GM19395 (cell line): ENCODE results near the gene FNDC3B.
"Not testable (repeated sequence)": the region's sequence is repeated elsewhere in the genome, so short reads cannot be mapped to it uniquely, and the experiment has no call there.

Source experiments
- ATAC-seq: cut with Tn5 transposase; IDR thresholded peaks from one replicate; pipeline ENCODE4 v1.9.1; 2021; ENCODE audit warnings: mild to moderate bottlenecking, moderate library complexity; ENCODE audit not compliant: unreplicated experiment

The FNDC3B gene

GRCh38 chr3:172030181-172030580, 9.2 kb upstream of the FNDC3B start:
- no peak for ATAC-seq

DNA sequence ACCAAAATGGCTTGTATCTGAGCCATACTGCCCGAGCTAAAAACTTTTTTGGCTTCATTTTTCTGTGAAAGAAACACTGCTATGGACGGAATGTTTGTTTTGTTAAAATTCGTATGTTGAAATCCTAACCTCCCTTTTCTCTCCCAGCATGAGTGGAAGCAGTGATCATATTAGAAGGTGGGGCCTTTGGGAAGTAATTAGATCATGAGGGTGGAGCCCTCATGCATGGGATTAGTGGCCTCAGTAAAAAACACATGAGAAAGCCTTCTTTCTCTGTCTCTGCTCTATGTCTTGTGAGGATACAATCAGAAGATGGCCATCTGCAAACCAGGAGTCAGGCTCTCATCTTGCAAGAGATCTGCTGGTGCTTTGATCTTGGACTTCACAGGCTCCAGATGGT, 7.4 kb upstream of the FNDC3B start:
- ATAC-seq = no peak

- no peak for ATAC-seq
Measured at GRCh38 chr3:172033396-172033795, 6.0 kb upstream of the FNDC3B start.

DNA sequence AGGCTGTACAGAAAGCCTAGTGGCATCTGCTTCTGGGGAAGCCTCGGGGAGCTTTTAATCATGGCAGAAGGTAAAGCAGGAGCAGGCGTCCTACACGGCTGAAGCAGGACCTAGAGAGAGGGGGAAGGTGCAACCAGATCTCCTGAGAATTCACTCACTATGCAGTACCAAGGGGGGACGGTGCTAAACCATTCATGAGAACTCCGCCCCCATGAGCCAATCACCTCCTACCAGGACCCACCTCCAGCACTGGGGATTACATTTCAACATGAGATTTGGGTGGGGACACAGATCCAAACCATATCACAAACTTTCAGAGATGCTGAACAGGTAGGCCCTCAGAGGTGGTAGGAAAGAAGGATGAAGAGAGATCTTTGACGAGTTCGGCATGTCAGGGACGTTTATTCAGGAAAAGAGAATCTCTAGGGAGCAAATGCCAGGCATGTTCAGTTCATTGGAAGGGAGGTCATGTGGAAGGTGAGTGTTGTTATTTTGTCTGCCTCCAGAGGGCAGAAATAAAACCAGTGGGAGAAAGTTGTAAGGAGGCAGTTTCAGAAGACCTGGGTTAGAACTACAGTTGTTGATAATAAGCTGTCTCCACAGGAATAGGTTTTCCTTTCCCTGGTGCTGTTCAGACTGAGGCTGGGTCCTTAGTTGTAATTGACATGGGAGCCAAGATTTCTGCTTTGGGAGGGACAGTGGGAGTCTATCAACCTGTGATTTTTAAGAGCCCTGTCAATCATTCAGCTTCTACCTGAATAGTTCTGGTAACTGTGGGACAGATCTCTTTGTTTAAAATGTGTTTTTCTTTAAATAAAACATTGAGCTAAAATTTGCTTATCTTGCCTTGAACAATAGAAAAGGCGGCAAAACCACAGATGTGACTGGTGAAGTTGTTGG, 4.3 kb upstream of the FNDC3B start:
- no peak for ATAC-seq

DNA sequence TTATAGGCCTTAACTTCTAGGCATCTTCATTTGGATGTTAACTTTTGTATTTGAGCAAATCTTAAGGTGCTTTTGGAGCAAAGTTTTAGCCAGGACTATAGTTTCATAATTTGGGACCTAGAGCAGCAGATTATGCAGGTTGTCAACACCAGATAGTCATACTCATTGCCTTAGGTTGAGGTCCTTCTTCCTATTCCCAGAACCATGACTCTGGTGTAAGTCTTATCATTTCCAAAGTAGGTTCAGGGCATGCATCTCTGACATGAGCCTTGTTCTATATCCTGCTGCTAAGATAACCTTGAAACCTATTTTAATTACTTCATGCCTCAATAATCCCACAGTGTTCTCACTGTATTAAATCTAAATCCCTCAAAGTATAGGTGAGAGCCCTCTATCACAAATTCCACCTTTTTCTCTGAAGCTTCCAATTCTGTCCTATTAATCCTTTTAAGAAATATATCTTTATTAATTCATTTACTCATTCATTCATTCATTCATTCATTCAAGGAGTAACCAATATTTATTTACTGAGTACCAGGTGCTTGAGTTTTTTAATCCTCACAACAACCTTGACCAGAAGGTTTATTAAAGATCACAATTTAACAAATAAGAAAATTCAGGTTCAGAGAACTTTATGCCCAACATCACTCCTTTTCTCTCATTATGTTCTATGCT, 2.7 kb upstream of the FNDC3B start:
- no peak for ATAC-seq

GRCh38 chr3:172038798-172039435, 461 bp upstream of the FNDC3B start:
- ATAC-seq = no peak

DNA sequence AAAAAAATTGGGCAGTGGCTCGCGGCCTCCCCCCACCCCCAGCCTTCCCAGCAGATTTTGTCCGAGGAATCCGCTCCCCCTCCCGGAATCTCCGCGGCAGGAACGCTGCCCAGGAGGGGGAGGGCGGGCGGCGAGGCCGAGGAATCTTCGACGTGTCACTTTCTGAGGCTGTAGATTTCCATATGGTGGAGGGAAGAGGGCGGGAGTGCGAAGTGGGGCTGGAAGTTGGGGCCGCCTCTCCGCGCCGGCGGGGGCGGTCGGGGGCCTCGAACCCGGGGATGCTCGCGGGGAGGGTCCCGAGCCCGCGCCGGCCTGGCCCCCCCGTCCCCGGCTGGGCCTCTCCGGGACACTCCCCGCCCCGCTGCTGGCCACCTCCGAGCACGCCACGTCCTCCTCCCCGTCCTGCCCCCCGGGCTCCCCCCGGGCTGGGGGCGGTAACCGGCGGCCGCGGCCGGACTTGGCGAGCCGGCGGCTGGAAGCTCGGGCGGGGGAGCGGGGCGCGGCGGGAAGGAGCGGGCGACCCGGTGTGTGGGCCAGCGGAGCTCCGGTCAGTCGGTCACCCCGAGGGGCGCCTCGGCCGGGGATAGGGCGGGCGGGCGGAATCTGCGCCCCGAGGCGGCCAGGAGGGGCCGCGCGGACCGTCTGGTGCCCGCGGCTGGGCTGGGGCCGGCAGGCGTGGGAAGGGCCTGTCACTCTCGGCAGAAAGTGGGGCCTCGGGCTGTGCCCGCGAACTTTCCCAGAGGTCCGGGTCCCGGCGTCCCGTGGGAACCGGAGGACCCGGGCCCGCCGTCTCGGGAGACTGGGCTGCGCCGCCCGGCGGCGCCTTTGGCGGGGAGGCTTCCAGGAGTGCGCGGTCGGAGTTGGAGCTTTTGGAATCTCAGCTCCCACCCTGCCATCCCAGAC, 951 bp downstream of the FNDC3B start:
- peak; percentile 26 for ATAC-seq

GRCh38 chr3:172040981-172041963, 1.9 kb downstream of the FNDC3B start:
- ATAC-seq = no peak

DNA sequence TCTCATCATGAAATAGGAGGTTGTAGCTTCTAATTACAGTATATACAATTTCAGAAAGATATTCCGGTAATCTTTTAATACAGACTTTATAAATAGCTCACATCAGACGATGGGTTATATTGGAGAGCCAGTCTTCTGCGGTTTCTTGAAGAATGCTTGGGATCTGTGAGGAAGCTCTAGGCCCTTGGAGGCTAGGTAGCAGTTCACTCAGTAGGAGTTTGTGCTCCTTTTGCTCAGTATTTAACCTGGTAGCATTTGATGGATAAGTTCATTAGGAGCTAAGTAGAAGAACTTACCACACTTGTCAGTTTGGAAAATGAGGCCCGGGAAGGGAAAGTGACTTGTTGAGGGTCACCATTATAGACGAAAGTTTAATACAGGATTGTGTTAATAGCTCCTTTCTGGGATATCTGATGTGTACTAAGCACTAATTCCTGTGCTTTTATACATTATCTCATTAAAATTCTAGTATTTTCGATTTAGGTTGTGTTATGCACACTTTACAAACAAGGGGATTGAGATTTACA, 2.8 kb downstream of the FNDC3B start:
- ATAC-seq = no peak

- not testable (repeated sequence) for ATAC-seq
Measured at GRCh38 chr3:172042663-172043179, 3.3 kb downstream of the FNDC3B start.

DNA sequence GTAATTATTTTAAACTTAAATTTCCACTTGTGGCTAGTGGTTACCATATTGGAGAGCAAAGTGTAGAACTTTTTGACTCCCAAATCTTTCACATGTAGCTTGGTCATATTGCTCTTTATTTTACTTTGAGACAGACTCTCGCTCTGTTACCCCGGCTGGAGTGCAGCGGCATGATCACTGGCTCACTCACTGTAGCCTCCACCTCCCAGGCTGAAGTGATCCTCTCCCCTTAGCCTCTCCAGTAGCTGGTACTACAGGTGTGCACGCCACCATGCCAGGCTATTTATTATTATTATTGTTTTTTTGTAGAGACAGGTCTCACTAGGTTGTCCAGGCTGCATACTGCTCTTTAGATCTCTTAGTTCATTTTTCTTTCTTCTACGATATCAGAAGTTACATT, 3.9 kb downstream of the FNDC3B start:
- no peak for ATAC-seq

DNA sequence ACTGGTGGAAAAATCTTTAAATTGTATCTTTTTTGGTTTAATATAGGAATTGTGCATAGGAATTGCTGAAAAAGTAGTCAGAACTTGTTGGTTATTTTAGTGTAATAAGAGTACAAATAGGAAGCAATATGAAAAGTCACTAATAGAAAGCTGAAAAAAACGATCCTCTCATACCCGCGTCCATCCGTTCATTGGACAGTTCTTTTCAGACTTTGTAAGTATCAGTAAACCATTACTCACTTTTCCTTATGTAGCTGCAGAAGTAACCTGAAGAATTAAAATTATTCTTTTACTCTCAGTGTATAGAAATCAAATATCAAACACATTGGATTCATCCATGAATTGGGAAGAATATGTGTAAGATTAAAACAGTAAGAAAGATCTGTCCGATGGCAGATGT, 4.4 kb downstream of the FNDC3B start:
- ATAC-seq = no peak

GRCh38 chr3:172044833-172045585, 5.6 kb downstream of the FNDC3B start:
- no peak for ATAC-seq

- no peak for ATAC-seq
Measured at GRCh38 chr3:172046268-172046915, 7.0 kb downstream of the FNDC3B start.

GRCh38 chr3:172047567-172048115, 8.3 kb downstream of the FNDC3B start:
- no peak for ATAC-seq

DNA sequence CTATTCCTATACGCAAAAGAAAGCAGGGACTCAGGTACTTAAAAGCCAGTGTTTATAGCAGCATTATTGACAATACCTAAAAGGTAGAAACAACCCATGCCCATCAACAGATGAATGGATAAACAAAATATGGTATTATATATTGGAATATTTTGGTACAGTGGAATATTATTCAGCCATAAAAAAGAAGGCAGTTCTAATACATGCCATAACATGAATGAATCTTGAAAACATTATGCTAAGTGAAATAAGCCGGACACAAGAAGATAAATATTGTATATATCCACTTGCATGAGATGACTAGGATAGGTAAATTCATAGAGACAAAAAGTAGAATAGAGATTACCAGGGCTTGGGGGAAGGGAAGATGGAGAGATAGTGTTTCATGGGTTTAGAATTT, 9.2 kb downstream of the FNDC3B start:
- no peak for ATAC-seq

GRCh38 chr3:172051310-172051956, 12.1 kb downstream of the FNDC3B start:
- ATAC-seq = no peak
